Upper lobe of right lung (tissue), 1 donor: Measurements from ENCODE around the gene GFY. TPM values are rescaled to one million over a fixed set of nuclear protein-coding genes. Genes with fewer than 3 reads are reported as not detected.
A peak's percentile ranks its signal among the peaks of the same experiment; 100 is the strongest.
"Not testable (repeated sequence)": the region's sequence is repeated elsewhere in the genome, so short reads cannot be mapped to it uniquely, and the experiment has no call there.

Experiments
- ATAC-seq: fragments of 200-7000 bp; cut with Tn5 transposase; one replicate; pipeline ENCODE4 v1.9.1; 2020; ENCODE audit warnings: mild to moderate bottlenecking, moderate library complexity
- DNase-seq: peaks from one replicate; pipeline ENCODE4 v3.0.0-alpha.2; 2020
- H3K27ac ChIP-seq: fragments of 200-600 bp; one replicate; pipeline ENCODE4 v1.8.0; 2022
- H3K27me3 ChIP-seq: fragments of 200-600 bp; one replicate; pipeline ENCODE4 v1.8.0; 2022; ENCODE audit warnings: mild to moderate bottlenecking
- H3K36me3 ChIP-seq: fragments of 200-600 bp; one replicate; pipeline ENCODE4 v1.8.0; 2022
- H3K4me1 ChIP-seq: fragments of 200-600 bp; one replicate; pipeline ENCODE4 v1.8.0; 2022
- H3K4me3 ChIP-seq: fragments of 200-600 bp; one replicate; pipeline ENCODE4 v1.8.0; 2022; ENCODE audit warnings: mild to moderate bottlenecking
- H3K9me3 ChIP-seq: fragments of 200-600 bp; one replicate; pipeline ENCODE4 v1.8.0; 2022
- intact Hi-C: fragments of 100-400 bp; cut with DNase I; formaldehyde crosslinking; loops from one replicate; pipeline ENCODE4 v1.11.0; 2022
- total RNA-seq: library from RNA; stranded (reverse); fragmentation: NEBNext Ultra II Directional; extraction: Animal tissue kit (Norgen Biotek cat#: 25700); gene quantifications from one replicate; pipeline ENCODE4 v1.2.1, GENCODE V29; 2021
- TF ChIP-seq, protein P1 (sequence below): fragments of 200-600 bp; IDR thresholded peaks from one replicate; pipeline ENCODE4 v1.8.0; 2022; ENCODE audit warnings: antibody characterized with exemption
- donor health status: DM: no; HTN: yes; CAD: no; lungs with severe emphysema.

GFY gene
- total RNA-seq, 1 donor from 2014 or later: not detected

- TF ChIP-seq, protein P1, sequence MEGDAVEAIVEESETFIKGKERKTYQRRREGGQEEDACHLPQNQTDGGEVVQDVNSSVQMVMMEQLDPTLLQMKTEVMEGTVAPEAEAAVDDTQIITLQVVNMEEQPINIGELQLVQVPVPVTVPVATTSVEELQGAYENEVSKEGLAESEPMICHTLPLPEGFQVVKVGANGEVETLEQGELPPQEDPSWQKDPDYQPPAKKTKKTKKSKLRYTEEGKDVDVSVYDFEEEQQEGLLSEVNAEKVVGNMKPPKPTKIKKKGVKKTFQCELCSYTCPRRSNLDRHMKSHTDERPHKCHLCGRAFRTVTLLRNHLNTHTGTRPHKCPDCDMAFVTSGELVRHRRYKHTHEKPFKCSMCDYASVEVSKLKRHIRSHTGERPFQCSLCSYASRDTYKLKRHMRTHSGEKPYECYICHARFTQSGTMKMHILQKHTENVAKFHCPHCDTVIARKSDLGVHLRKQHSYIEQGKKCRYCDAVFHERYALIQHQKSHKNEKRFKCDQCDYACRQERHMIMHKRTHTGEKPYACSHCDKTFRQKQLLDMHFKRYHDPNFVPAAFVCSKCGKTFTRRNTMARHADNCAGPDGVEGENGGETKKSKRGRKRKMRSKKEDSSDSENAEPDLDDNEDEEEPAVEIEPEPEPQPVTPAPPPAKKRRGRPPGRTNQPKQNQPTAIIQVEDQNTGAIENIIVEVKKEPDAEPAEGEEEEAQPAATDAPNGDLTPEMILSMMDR: peak; percentile 75
- Histone ChIP-seq H3K27me3 (peaks cover 33% of the 10 kb centered on the region), H3K9me3 (no peaks in the 10 kb centered on the region), H3K36me3 (peaks cover 11% of the 10 kb centered on the region), H3K27ac (peak overlapping the region; percentile 69), H3K4me1 (peaks cover 4% of the 10 kb centered on the region), H3K4me3 (peak overlapping the region; percentile 86)
- intact Hi-C loops: loop anchor here (5.0 to 10.0 kb wide), 2 partner anchors 51 to 219 kb away; no protein-coding TSS in a partner anchor
- peak; percentile 96 for DNase-seq
- ATAC-seq: peak; percentile 93
These were observed 18.3 kb downstream of the GFY start for GRCh38 chr19:49443366-49444099.

GRCh38 chr19:49444100-49444700, 19.0 kb downstream of the GFY start:
- H3K27ac ChIP-seq, ATAC-seq, H3K4me1 ChIP-seq, H3K4me3 ChIP-seq, H3K9me3 ChIP-seq, DNase-seq: not testable (repeated sequence)
- peaks cover 18% of the 10 kb centered on the region for H3K36me3 ChIP-seq
- peaks cover 26% of the 10 kb centered on the region for H3K27me3 ChIP-seq
- intact Hi-C loops: loop anchor here (5.0 to 10.0 kb wide), 2 partner anchors 52 to 219 kb away; no protein-coding TSS in a partner anchor

DNA sequence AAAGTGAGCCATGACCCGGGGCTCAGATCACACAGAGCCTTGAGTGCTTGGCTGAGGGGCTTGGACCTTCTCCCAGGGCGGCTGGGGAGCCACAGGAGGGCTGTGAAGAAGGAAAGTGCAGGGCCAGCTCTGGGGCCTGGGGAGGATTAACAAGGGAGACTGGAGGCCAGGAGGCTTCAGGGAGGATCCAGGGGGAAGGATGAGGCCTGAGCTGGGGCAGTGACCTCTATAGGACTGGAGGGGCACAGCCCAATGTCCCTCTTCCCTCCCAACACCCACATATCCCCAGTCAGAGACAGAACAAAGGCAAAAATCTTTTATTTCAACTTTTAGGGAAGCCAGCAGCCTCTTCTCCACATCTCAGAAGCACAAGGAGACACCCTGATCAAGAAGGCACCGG, 20.8 kb downstream of the GFY start:
- intact Hi-C loops: loop anchor here (10.0 kb wide), 1 partner anchor 221 kb away; no protein-coding TSS in a partner anchor
- Histone ChIP-seq H3K27me3 (peaks cover 10% of the 10 kb centered on the region), H3K4me3 (no peak overlapping the region), H3K36me3 (peaks cover 21% of the 10 kb centered on the region), H3K9me3 (no peaks in the 10 kb centered on the region), H3K4me1 (peaks cover 10% of the 10 kb centered on the region), H3K27ac (no peak overlapping the region)
- ATAC-seq (no peak), DNase-seq (no peak)
- TF ChIP-seq, protein P1: no peak

DNA sequence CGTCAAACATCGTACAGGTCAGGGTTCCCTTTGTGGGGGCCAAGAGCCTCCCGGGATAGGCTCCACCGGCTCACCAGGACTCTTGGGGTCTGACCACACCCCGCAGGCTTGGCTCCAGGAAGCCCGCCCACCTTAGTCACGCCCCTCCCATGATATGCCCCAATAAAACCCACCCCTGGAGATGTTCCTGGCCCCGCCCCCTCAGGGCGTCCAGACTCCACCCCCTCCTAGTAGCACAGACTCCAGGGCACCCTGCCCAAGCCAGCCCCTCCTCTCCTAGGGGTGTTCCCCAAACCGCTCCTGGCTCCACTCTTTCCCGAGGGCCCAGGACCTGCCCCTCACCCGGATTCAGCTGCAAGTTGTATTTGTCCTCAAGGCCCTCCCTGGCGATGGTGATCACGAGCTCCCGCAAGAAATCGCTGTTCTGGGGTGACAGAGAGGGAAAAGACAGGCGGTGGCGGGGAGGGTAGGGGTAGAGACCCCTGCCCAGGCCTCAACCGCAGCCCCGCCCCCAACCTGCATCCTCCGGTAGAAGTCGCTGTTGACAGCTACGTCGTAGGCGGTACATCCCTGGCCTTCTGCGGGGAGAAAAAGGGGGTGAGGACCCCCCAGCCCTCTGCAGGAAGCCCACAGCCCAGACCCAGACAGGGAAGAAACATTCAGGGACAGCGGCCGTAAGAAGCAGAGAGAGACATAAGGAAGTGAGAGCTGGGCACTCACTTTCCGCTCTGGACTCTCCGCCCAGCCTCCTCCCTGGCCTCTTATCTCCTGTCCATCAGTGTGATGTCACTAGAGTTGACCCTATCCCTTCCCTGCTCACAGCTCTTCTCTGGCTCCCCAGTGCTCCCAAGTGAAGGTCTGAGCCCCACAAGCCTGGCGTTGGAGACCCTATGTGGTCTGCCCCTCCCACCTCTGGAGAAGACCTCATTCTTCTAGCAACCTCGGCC, 22.6 kb downstream of the GFY start:
- intact Hi-C loops: loop anchor here (10.0 kb wide), 1 partner anchor 223 kb away; no protein-coding TSS in a partner anchor
- peaks cover 10% of the 10 kb centered on the region for H3K4me1 ChIP-seq
- no peaks in the 10 kb centered on the region for H3K9me3 ChIP-seq
- H3K36me3 ChIP-seq: peaks cover 21% of the 10 kb centered on the region
- TF ChIP-seq, protein P1: no peak
- no peak overlapping the region for H3K27ac ChIP-seq
- no peak overlapping the region for H3K4me3 ChIP-seq
- no peak for DNase-seq
- H3K27me3 ChIP-seq: no peaks in the 10 kb centered on the region
- no peak for ATAC-seq

GRCh38 chr19:49448432-49448786, 23.2 kb downstream of the GFY start:
- intact Hi-C loops: loop anchor here (10.0 kb wide), 1 partner anchor 224 kb away; no protein-coding TSS in a partner anchor
- Histone ChIP-seq H3K9me3 (no peaks in the 10 kb centered on the region), H3K27ac (no peak overlapping the region), H3K4me1 (peaks cover 10% of the 10 kb centered on the region), H3K36me3 (peaks cover 21% of the 10 kb centered on the region), H3K4me3 (no peak overlapping the region), H3K27me3 (no peaks in the 10 kb centered on the region)
- TF ChIP-seq, protein P1: no peak
- ATAC-seq (no peak), DNase-seq (no peak)
